Measurements from ENCODE around the gene MTMR4. TPM values are rescaled to one million over a fixed set of nuclear protein-coding genes. Genes with fewer than 3 reads are reported as not detected.

The MTMR4 gene
- total and polyA plus RNA-seq, 4 donors: 17.2 to 70.1 (median 29.9) TPM

DNA sequence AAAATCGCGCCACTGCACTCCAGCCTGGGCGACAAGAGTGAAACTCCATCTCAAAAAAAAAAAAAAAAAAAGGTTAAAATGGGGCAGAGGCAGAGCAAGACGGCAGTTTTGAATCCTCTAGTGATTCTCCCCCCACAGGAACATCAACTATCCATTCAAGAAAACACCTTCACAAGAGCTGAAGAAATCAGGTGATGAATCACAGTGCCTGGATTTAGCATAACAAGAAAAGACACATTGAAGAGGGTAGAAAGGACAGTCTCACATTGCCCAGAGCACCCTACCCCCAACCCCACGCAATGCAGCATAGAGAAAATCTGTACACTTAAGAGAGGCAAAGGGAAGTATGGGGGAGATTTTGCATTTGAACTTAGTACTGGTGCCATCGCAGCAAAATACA lies 68.4 kb downstream of the MTMR4 start:
- H3K4me1 ChIP-seq (ENCODE audit: control insufficient read depth in 4 of 4, insufficient read depth in 4 of 4, low read length in 3 of 4): no peaks in the 10 kb centered on the region
- DNase-seq (ENCODE audit: low spot score): no peak
- 84% methylated on average over 6 of the region's 6 CpGs for WGBS
- no peaks in the 10 kb centered on the region for H3K9me3 ChIP-seq (ENCODE audit: control insufficient read depth in 4 of 4, low read length in 3 of 4)
- no peak overlapping the region for H3K9ac ChIP-seq (ENCODE audit: low read depth in 1 of 2, low read length in 2 of 2)
- no peak overlapping the region for H3K27ac ChIP-seq (ENCODE audit: low read depth in 1 of 2, low read length in 2 of 2)
- H3K4me3 ChIP-seq (ENCODE audit: low read depth in 1 of 3, low read length in 3 of 3): no peak overlapping the region
- H3K36me3 ChIP-seq (ENCODE audit: control insufficient read depth in 4 of 4, insufficient read depth in 3 of 4, low read depth in 1 of 4, low read length in 3 of 4): no peaks in the 10 kb centered on the region
- TF ChIP-seq EGR1 (IDR thresholded peaks at IDR 0.05; ENCODE audit: low read depth in 2 of 2) (no peak), HNF4A (conservative IDR thresholded peaks at IDR 0.05) (no peak), FOXA2 (IDR thresholded peaks at IDR 0.05) (no peak), HNF4G (IDR thresholded peaks at IDR 0.05) (no peak), NR2F2 (IDR thresholded peaks at IDR 0.05) (no peak)
- TF ChIP-seq, protein P1, sequence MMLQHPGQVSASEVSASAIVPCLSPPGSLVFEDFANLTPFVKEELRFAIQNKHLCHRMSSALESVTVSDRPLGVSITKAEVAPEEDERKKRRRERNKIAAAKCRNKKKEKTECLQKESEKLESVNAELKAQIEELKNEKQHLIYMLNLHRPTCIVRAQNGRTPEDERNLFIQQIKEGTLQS (IDR thresholded peaks at IDR 0.05): no peak
- TF ChIP-seq, protein P2, sequence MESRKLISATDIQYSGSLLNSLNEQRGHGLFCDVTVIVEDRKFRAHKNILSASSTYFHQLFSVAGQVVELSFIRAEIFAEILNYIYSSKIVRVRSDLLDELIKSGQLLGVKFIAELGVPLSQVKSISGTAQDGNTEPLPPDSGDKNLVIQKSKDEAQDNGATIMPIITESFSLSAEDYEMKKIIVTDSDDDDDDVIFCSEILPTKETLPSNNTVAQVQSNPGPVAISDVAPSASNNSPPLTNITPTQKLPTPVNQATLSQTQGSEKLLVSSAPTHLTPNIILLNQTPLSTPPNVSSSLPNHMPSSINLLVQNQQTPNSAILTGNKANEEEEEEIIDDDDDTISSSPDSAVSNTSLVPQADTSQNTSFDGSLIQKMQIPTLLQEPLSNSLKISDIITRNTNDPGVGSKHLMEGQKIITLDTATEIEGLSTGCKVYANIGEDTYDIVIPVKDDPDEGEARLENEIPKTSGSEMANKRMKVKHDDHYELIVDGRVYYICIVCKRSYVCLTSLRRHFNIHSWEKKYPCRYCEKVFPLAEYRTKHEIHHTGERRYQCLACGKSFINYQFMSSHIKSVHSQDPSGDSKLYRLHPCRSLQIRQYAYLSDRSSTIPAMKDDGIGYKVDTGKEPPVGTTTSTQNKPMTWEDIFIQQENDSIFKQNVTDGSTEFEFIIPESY (IDR thresholded peaks at IDR 0.05): no peak
- TF ChIP-seq, protein P3, sequence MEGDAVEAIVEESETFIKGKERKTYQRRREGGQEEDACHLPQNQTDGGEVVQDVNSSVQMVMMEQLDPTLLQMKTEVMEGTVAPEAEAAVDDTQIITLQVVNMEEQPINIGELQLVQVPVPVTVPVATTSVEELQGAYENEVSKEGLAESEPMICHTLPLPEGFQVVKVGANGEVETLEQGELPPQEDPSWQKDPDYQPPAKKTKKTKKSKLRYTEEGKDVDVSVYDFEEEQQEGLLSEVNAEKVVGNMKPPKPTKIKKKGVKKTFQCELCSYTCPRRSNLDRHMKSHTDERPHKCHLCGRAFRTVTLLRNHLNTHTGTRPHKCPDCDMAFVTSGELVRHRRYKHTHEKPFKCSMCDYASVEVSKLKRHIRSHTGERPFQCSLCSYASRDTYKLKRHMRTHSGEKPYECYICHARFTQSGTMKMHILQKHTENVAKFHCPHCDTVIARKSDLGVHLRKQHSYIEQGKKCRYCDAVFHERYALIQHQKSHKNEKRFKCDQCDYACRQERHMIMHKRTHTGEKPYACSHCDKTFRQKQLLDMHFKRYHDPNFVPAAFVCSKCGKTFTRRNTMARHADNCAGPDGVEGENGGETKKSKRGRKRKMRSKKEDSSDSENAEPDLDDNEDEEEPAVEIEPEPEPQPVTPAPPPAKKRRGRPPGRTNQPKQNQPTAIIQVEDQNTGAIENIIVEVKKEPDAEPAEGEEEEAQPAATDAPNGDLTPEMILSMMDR (IDR thresholded peaks at IDR 0.05; ENCODE audit: low read depth, low read length, missing input control): no peak
- no peaks in the 10 kb centered on the region for H3K27me3 ChIP-seq (ENCODE audit: control insufficient read depth in 4 of 4, insufficient read depth in 4 of 4, low read length in 3 of 4)

Other genes with a start within 250 kb of the MTMR4 start
- 100 to 1,000 TPM in 1 of 2 donors, under 1 TPM in 1; 0.17 to 221 TPM for gene MPO, start 233.7 kb downstream of the MTMR4 start, total RNA-seq
- gene MPO, start 233.7 kb downstream of the MTMR4 start, polyA plus RNA-seq: under 1 TPM; 0.14 to 0.87 TPM
- gene TSPOAP1, start 185.8 kb downstream of the MTMR4 start, total RNA-seq: 1 to 10 TPM; 2.0 to 4.6 TPM
- gene TSPOAP1, start 185.8 kb downstream of the MTMR4 start, polyA plus RNA-seq: 1 to 10 TPM; 1.5 to 3.1 TPM
- gene SUPT4H1, start 162.4 kb downstream of the MTMR4 start, total RNA-seq: 10 to 100 TPM; 23.3 to 48.1 TPM
- gene SUPT4H1, start 162.4 kb downstream of the MTMR4 start, polyA plus RNA-seq: 10 to 100 TPM; 32.8 to 59.1 TPM
- gene RNF43, start 97.1 kb downstream of the MTMR4 start, total RNA-seq: 1 to 10 TPM; 4.5 to 8.4 TPM
- gene RNF43, start 97.1 kb downstream of the MTMR4 start, polyA plus RNA-seq: 1 to 10 TPM; 4.1 to 5.8 TPM
- under 1 TPM; 0.09 to 0.17 TPM for gene HSF5, start 26.2 kb downstream of the MTMR4 start, total RNA-seq
- not detected for gene HSF5, start 26.2 kb downstream of the MTMR4 start, polyA plus RNA-seq
- under 1 TPM; 0.14 to 0.17 TPM for gene TEX14, start 177.4 kb upstream of the MTMR4 start, total RNA-seq
- gene TEX14, start 177.4 kb upstream of the MTMR4 start, polyA plus RNA-seq: under 1 TPM; 0.01 to 0.13 TPM
- 10 to 100 TPM in 1 of 2 donors, 1 to 10 TPM in 1; 8.8 to 22.2 TPM for gene RAD51C, start 178.0 kb upstream of the MTMR4 start, total RNA-seq
- gene RAD51C, start 178.0 kb upstream of the MTMR4 start, polyA plus RNA-seq: 10 to 100 TPM in 1 of 2 donors, 1 to 10 TPM in 1; 6.9 to 16.2 TPM
- under 1 TPM in 1 of 2 donors, not detected in 1; 0.25 TPM for gene PPM1E, start 241.2 kb upstream of the MTMR4 start, total RNA-seq
- under 1 TPM; 0.50 to 0.61 TPM for gene PPM1E, start 241.2 kb upstream of the MTMR4 start, polyA plus RNA-seq